Mesenchymal stem cell (in vitro differentiated cells and primary cell): ENCODE data around the gene POLR3K. TPM values are rescaled to one million over a fixed set of nuclear protein-coding genes. Genes with fewer than 3 reads are reported as not detected.

Experiments
- DNase-seq: peaks from one replicate; pipeline ENCODE4 v3.0.0-alpha.2; 2013
- H2AFZ ChIP-seq: one replicate; pipeline ENCODE4 v1.6.1; 2013; ENCODE audit warnings: low read depth, mild to moderate bottlenecking, control low read depth, inconsistent platforms, low read length, moderate library complexity
- H2AK5ac ChIP-seq: 2 replicates; pipeline ENCODE4 v1.6.1; 2013; ENCODE audit warnings: low read length, moderate library complexity, mild to moderate bottlenecking, inconsistent platforms; ENCODE audit not compliant: severe bottlenecking
- H2BK120ac ChIP-seq: one replicate; pipeline ENCODE4 v1.6.1; 2013; ENCODE audit warnings: low read depth, mild to moderate bottlenecking, inconsistent platforms, low read length, moderate library complexity
- H2BK12ac ChIP-seq, 2 experiments: one replicate each; pipeline ENCODE4 v1.6.1; 2013; ENCODE audit warnings: inconsistent platforms in 2 of 2, low read length in 2 of 2, mild to moderate bottlenecking in 2 of 2, moderate library complexity in 2 of 2, control low read depth in 1 of 2
- H2BK15ac ChIP-seq: one replicate; pipeline ENCODE4 v1.6.1; 2013; ENCODE audit warnings: mild to moderate bottlenecking, low read depth, inconsistent platforms; ENCODE audit not compliant: poor library complexity, severe bottlenecking
- H2BK5ac ChIP-seq: 2 replicates; pipeline ENCODE4 v1.6.1; 2013; ENCODE audit warnings: low read depth, mild to moderate bottlenecking, low read length, control low read depth, inconsistent platforms; ENCODE audit not compliant: poor library complexity, severe bottlenecking
- H3K14ac ChIP-seq, 2 experiments: one replicate each; pipeline ENCODE4 v1.6.1; 2013; ENCODE audit warnings: inconsistent platforms in 2 of 2, low read length in 2 of 2, control low read depth in 1 of 2, mild to moderate bottlenecking in 1 of 2, moderate library complexity in 1 of 2
- H3K18ac ChIP-seq, 2 experiments: one replicate each; pipeline ENCODE4 v1.6.1; 2013; ENCODE audit warnings: inconsistent platforms in 2 of 2, low read length in 2 of 2, control low read depth in 1 of 2, low read depth in 1 of 2, mild to moderate bottlenecking in 1 of 2
- H3K23ac ChIP-seq, 2 experiments: one replicate each; pipeline ENCODE4 v1.6.1; 2013; ENCODE audit warnings: inconsistent platforms in 2 of 2, low read length in 2 of 2, mild to moderate bottlenecking in 2 of 2, moderate library complexity in 2 of 2, control low read depth in 1 of 2
- H3K27ac ChIP-seq: 2 replicates; pipeline ENCODE4 v1.5.1; 2013; ENCODE audit warnings: mild to moderate bottlenecking, moderate library complexity, low read length, control low read depth, inconsistent platforms; ENCODE audit not compliant: poor library complexity, severe bottlenecking
- H3K27me3 ChIP-seq, 2 experiments: 2 replicates each; pipeline versions ENCODE4 v1.6.1 to v1.7.0; 2013; ENCODE audit warnings: low read length in 2 of 2, mild to moderate bottlenecking in 2 of 2, moderate library complexity in 2 of 2, control low read depth in 1 of 2, inconsistent platforms in 1 of 2; ENCODE audit not compliant: control insufficient read depth in 1 of 2, insufficient read depth in 1 of 2
- H3K36me3 ChIP-seq, 2 experiments: 2 replicates each; pipeline versions ENCODE4 v1.6.1 to v1.7.0; 2013; ENCODE audit warnings: low read length in 2 of 2, control low read depth in 1 of 2, inconsistent platforms in 1 of 2, low read depth in 1 of 2, mild to moderate bottlenecking in 1 of 2; ENCODE audit not compliant: insufficient read depth in 2 of 2, control insufficient read depth in 1 of 2
- H3K4ac ChIP-seq, 2 experiments: one replicate each; pipeline ENCODE4 v1.6.1; 2013; ENCODE audit warnings: inconsistent platforms in 2 of 2, low read length in 2 of 2, mild to moderate bottlenecking in 2 of 2, moderate library complexity in 2 of 2, control low read depth in 1 of 2, low read depth in 1 of 2
- H3K4me1 ChIP-seq: 2 replicates; pipeline ENCODE4 v1.6.1; 2013; ENCODE audit warnings: low read depth, low read length, control low read depth; ENCODE audit not compliant: control insufficient read depth, insufficient read depth
- H3K4me2 ChIP-seq: 2 replicates; pipeline ENCODE4 v1.6.1; 2013; ENCODE audit warnings: low read length, mild to moderate bottlenecking, inconsistent platforms; ENCODE audit not compliant: poor library complexity, severe bottlenecking
- H3K4me3 ChIP-seq, 2 experiments: 2 replicates each; pipeline versions ENCODE4 v1.5.1 to v1.7.0; 2013; ENCODE audit warnings: low read length in 2 of 2, mild to moderate bottlenecking in 2 of 2, control low read depth in 1 of 2, low read depth in 1 of 2; ENCODE audit not compliant: insufficient read depth in 1 of 2
- H3K79me1 ChIP-seq: replicated peaks from 2 replicates; pipeline ENCODE4 v1.6.1; 2013; ENCODE audit warnings: mild to moderate bottlenecking, control low read depth, low read length, inconsistent platforms; ENCODE audit not compliant: poor library complexity, severe bottlenecking
- H3K9ac ChIP-seq: 2 replicates; pipeline ENCODE4 v1.7.0; 2013; ENCODE audit warnings: mild to moderate bottlenecking, low read length, moderate library complexity
- H3K9me3 ChIP-seq: 2 replicates; pipeline ENCODE4 v1.7.0; 2013; ENCODE audit warnings: mild to moderate bottlenecking, low read length; ENCODE audit not compliant: control insufficient read depth
- H4K8ac ChIP-seq: one replicate; pipeline ENCODE4 v1.6.1; 2013; ENCODE audit warnings: inconsistent platforms, mild to moderate bottlenecking, low read length, moderate library complexity
- H4K91ac ChIP-seq: one replicate; pipeline ENCODE4 v1.6.1; 2013; ENCODE audit warnings: mild to moderate bottlenecking, low read length, inconsistent platforms
- WGBS: methylation state at CpG from one replicate; pipeline ENCODE4 v1.1.7; 2013; ENCODE audit warnings: mixed read lengths; 5-methylcytosine and 5-hydroxymethylcytosine counted together
- polyA plus RNA-seq, 2 experiments: library from polyadenylated mRNA; stranded (reverse); fragments of 200-250 nt; gene quantifications; one replicate each; pipeline ENCODE4 v1.2.3, GENCODE V29; 2013

Gene POLR3K
- polyA plus RNA-seq (2013, experiment 1 of 2): 8.4 TPM
- 8.7 TPM for polyA plus RNA-seq (2013, experiment 2 of 2)

- H4K91ac ChIP-seq: peak within 1 kb of the TSS; percentile 84
- peak within 1 kb of the TSS; percentile 59 to 90 for H3K18ac ChIP-seq
- H3K27me3 ChIP-seq: no peaks in the 10 kb centered on the region
- H2BK12ac ChIP-seq: peak within 1 kb of the TSS in 1 of 2 experiments; percentile 21
- H3K27ac ChIP-seq: peak within 1 kb of the TSS; percentile 64
- peak within 1 kb of the TSS; percentile 81 to 94 for H3K4me3 ChIP-seq
- H3K14ac ChIP-seq: peak within 1 kb of the TSS in 1 of 2 experiments; percentile 85
- H4K8ac ChIP-seq: peak within 1 kb of the TSS; percentile 77
- no peak within 1 kb of the TSS for H2BK5ac ChIP-seq
- H2AK5ac ChIP-seq: no peak within 1 kb of the TSS
- H3K79me1 ChIP-seq: peaks cover 16% of the 10 kb centered on the region
- H3K9ac ChIP-seq: peak within 1 kb of the TSS; percentile 85
- peak within 1 kb of the TSS; percentile 29 for H2BK120ac ChIP-seq
- peaks cover 6% of the 10 kb centered on the region for H3K4me1 ChIP-seq
- peak within 1 kb of the TSS; percentile 54 for H2AFZ ChIP-seq
- peak within 1 kb of the TSS; percentile 90 for H3K4me2 ChIP-seq
- no peaks in the 10 kb centered on the region for H3K9me3 ChIP-seq
- H2BK15ac ChIP-seq: no peak within 1 kb of the TSS
- WGBS: 2% methylated on average over 90 of the region's 91 CpGs
- peak; percentile 98 for DNase-seq
- H3K4ac ChIP-seq: peak within 1 kb of the TSS in 1 of 2 experiments; percentile 54
- H3K23ac ChIP-seq: peak within 1 kb of the TSS in 1 of 2 experiments; percentile 34
- H3K36me3 ChIP-seq: peaks cover 43% of the 10 kb centered on the region in 2 experiments
These were observed at the start of gene POLR3K, which contains the start of gene SNRNP25 for GRCh38 chr16:53346-54236. Gene POLR3K, minus strand, starts transcription at chr16:53608. Its CDS starts 22 bp downstream, at chr16:53586. Gene SNRNP25, plus strand, starts transcription at chr16:53828. Its CDS starts 189 bp downstream, at chr16:54017.

DNA sequence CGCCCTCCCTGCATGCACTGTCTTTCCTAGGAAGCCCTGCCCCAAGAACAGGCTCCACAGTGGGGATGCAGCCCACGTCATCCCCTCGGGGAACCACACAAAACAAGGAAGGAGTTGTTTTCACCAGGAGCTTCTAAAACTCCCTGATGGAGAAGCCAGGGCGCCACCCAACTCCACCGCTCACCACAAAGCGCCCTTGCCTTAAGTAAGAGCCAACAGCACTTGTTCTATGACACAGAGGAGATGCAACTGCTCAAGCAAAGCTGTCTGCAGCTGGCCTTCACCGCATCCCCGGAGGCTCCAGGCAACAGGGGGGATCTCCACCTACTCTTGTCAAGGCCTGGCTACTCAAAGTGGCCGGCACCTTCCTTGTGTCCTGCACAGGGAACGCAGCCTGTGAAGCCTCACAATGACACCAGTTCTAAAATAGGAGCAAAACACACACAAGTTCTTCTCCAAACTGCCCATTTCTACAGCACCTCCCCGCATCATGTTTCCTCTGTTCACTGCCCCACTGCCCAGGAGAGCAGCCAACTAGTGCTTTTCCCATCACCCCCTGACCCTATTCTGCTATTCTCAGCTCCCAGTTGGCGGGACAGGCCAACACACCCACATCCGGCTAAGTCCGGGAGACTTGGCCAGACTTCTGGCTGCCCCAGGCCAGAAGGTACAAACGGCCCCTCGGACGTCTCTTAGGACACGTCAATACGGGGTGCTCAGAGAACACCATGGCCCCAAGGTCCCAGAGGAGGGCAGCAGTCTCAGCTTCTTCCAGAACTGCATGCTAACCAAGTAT is 48.9 kb upstream of the POLR3K start:
- Histone ChIP-seq H2AFZ (no peak overlapping the region), H3K18ac (no peak overlapping the region), H4K8ac (no peak overlapping the region), H4K91ac (no peak overlapping the region), H3K9me3 (no peaks in the 10 kb centered on the region), H3K27ac (no peak overlapping the region), H3K9ac (peak overlapping the region; percentile 3), H3K14ac (no peak overlapping the region), H3K27me3 (no peaks in the 10 kb centered on the region), H3K79me1 (peaks cover 7% of the 10 kb centered on the region), H2BK120ac (no peak overlapping the region), H2BK15ac (no peak overlapping the region), H3K4ac (no peak overlapping the region), H3K4me3 (no peak overlapping the region), H3K4me2 (no peak overlapping the region), H2BK5ac (no peak overlapping the region), H3K4me1 (peaks cover 23% of the 10 kb centered on the region), H2AK5ac (no peak overlapping the region), H3K23ac (no peak overlapping the region), H3K36me3 (peaks cover 54 to 59% of the 10 kb centered on the region in 2 experiments), H2BK12ac (no peak overlapping the region)
- DNase-seq: no peak
- WGBS: 94% methylated on average over 19 of the region's 19 CpGs

DNA sequence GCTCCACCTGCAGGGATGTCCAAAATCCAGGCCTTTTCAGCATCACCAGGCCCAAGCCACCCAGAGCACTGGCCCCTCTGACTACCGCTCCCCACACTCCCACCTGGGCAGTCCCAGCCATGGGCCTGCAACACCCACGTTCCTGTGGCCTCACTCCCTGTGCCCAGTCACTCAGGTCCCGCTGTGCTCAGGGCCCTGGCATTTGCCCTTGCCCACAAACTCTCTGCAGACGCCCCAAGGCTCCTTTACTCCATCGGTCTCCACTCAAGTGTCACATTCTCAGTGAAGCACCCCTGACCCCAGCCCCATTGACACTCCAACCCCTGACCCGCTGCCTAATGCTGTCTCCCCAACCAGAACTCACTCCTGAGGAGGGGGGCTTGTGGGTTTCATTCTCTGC is 48.2 kb upstream of the POLR3K start:
- H2BK5ac ChIP-seq: no peak overlapping the region
- H3K4me3 ChIP-seq: no peak overlapping the region
- no peaks in the 10 kb centered on the region for H3K9me3 ChIP-seq
- H2BK12ac ChIP-seq: no peak overlapping the region
- no peak overlapping the region for H4K8ac ChIP-seq
- 95% methylated on average over 6 of the region's 6 CpGs for WGBS
- no peak overlapping the region for H3K4ac ChIP-seq
- no peak overlapping the region for H2AK5ac ChIP-seq
- no peak overlapping the region for H2AFZ ChIP-seq
- H3K36me3 ChIP-seq: peaks cover 50 to 56% of the 10 kb centered on the region in 2 experiments
- no peak overlapping the region for H3K27ac ChIP-seq
- no peak overlapping the region for H3K18ac ChIP-seq
- no peak overlapping the region for H2BK15ac ChIP-seq
- H3K9ac ChIP-seq: peak overlapping the region; percentile 3
- H2BK120ac ChIP-seq: no peak overlapping the region
- no peak overlapping the region for H4K91ac ChIP-seq
- H3K4me1 ChIP-seq: peaks cover 26% of the 10 kb centered on the region
- DNase-seq: no peak
- peaks cover 6% of the 10 kb centered on the region for H3K79me1 ChIP-seq
- H3K27me3 ChIP-seq: no peaks in the 10 kb centered on the region
- no peak overlapping the region for H3K14ac ChIP-seq
- H3K23ac ChIP-seq: no peak overlapping the region
- H3K4me2 ChIP-seq: no peak overlapping the region

- peaks cover 26% of the 10 kb centered on the region for H3K4me1 ChIP-seq
- H3K79me1 ChIP-seq: peaks cover 7% of the 10 kb centered on the region
- no peak overlapping the region for H4K91ac ChIP-seq
- H3K4me3 ChIP-seq: no peak overlapping the region
- no peaks in the 10 kb centered on the region for H3K9me3 ChIP-seq
- H2BK120ac ChIP-seq: no peak overlapping the region
- H2BK5ac ChIP-seq: no peak overlapping the region
- no peak overlapping the region for H3K14ac ChIP-seq
- peaks cover 54 to 59% of the 10 kb centered on the region in 2 experiments for H3K36me3 ChIP-seq
- no peak overlapping the region for H3K4me2 ChIP-seq
- WGBS: 95% methylated on average over 5 of the region's 5 CpGs
- no peak overlapping the region for H3K23ac ChIP-seq
- no peak overlapping the region for H2AFZ ChIP-seq
- no peak overlapping the region for H3K9ac ChIP-seq
- no peak overlapping the region for H3K27ac ChIP-seq
- no peak overlapping the region for H3K18ac ChIP-seq
- H3K27me3 ChIP-seq: no peaks in the 10 kb centered on the region
- H2AK5ac ChIP-seq: no peak overlapping the region
- no peak overlapping the region for H3K4ac ChIP-seq
- no peak overlapping the region for H2BK15ac ChIP-seq
- H4K8ac ChIP-seq: no peak overlapping the region
- no peak overlapping the region for H2BK12ac ChIP-seq
- no peak for DNase-seq
These were observed 47.6 kb upstream of the POLR3K start for GRCh38 chr16:100989-101388.
